ENCODE data around the gene EFL1.
A peak's percentile ranks its signal among the peaks of the same experiment; 100 is the strongest.
"Not testable (repeated sequence)": the region's sequence is repeated elsewhere in the genome, so short reads cannot be mapped to it uniquely, and the experiment has no call there.

EFL1 gene

DNA sequence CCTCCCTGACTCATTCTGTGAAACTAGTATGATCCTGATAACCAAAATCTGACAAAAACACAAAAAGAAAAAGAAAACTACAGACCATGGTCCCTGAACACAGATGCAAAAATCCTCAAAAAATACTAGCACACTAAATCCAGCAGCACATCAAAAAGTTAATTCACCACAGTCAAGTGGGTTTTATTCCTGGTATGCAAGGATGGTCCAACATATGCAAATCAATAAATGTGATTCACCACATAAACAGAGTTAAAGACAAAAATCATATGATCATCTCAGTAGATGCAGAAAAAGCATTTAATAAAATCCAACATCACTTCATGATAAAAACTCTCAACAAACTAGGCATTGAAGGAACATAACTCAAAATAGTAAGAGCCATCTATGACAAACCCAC lies 12.9 kb upstream of the EFL1 start:
- DNase-seq = no peak

DNA sequence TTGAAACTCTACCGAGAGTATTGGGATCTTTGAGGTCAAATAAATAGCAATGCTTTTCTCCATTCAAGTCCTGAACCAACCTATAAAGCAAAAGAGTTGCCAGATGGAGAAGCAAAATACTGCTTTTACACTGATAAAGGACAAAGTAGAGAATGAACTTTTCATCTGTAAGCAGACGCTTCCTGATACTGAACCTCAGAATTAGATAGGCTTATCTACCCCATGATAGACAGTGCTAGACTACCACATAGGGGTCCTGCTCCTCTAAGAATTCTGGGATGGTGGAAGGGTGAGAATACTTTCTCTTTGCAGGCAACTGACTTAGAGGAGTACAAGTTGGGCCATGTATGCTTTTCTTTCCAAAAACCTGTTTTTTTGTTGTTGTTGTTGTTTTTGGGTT lies 9.6 kb upstream of the EFL1 start:
- DNase-seq = no peak

DNA sequence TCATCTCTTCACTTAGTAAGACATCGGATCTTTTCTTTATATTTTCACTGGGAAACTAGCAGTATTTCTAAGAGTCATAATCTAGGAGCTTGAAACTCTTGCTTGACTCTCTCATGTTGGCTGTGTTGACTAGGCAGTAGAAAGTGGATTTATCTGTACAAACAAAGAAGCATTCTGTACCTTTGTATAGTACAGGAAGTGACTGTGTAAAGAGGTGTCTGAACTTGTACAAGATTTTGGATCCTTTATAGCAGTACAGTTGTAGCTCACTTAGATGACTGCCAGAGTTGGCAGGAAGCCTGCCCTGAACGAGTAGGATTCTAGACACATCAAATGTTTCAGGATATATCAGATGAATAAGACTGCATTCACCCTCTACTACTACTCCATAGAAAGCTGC lies 5.9 kb upstream of the EFL1 start:
- DNase-seq = not testable (repeated sequence)

DNA sequence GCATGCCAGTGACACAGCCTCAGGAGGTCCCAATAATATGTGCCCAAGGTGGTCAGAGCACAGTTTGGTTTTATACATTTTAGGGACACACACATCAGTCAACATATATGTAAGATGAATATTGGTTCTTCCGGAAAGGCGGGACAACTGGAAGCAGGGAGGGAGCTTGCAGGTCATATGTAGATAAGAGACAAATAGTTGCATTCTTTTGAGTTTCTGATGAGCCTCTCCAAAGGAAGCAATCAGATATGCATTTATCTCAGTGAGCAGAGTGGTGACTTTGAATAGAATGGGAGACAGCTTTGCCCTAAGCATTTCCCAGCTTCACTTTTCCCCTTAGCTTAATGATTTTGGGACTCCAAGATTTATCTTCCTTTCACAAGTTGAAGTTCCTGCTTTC lies 4.6 kb upstream of the EFL1 start:
- not testable (repeated sequence) for DNase-seq

DNA sequence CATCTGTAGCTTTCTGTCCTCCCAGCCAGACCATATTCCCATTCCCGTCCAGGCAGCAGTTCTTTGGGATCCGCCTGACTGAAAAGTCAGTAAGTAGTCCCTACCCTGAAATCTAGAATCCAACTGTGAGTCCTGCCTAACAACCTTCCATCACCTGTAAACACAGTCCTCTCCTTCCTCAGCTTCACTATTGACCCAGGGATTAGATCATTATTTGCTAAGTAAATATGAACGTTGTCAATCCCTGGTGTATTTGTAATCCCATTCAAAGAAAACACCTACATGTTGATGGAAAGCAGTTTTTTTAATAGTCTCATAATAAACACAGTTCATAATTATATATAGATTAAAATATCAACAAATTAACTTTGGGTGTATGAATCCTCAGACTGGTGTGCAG lies 816 bp upstream of the EFL1 start:
- DNase-seq = no peak

DNA sequence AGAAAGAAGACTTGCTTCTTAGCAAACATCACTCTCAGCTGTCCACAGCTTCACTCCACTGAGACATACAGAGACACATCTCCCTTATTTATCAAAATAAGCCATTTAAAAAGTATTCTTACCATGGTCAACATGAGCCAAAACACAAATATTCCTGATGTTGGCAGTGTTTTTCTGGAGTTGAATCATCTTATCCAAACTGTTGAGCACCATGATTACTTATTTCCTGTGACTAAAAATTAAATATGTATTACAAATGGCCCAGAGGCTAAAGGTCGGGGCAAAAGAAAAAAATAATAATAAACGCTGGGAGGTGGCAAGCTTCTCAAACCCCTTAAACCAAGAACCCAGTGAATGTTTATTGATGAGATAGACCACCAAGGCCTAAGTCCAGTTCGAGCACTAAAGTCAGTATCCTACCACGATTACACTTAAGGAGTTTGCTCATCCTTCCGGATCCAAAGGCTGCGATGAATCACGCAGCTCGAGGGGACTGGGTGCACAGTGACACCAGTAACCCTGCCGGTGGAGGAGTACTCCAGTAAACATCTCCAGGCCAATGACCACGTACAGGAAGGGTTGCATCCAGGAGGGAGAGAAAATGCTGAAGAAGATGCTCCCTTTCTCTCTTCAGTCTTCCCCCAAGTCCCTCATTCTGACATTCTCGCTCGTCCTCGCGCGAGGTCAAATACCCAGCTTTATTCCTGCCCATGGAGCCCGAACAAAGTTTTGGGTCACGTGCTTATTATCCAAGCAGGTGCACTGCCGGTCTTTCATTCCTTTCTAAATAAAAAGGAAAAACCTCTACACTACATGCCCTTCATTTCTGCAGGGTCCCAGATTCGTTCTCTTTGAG lies 740 bp downstream of the EFL1 start:
- peak; percentile 12 for DNase-seq

DNA sequence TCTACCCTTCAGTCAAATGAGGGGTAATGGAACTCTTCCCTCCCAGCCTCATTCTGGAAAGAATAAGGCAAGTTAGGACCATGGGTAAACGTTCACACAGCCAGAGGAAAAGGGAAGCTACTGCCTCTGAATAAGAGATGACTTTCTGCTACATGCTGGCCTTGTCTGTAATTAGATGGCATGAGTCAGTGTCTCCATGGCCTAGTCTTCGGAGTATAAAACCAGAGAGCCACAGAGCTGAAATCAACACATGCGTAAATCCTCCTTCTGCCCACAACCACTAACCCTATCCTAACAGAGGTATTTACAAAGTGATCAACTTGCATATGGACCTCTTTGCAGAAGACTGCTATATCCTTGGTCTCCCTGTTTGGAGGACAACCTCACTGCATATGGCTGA lies 14.3 kb downstream of the EFL1 start:
- not testable (repeated sequence) for DNase-seq

DNA sequence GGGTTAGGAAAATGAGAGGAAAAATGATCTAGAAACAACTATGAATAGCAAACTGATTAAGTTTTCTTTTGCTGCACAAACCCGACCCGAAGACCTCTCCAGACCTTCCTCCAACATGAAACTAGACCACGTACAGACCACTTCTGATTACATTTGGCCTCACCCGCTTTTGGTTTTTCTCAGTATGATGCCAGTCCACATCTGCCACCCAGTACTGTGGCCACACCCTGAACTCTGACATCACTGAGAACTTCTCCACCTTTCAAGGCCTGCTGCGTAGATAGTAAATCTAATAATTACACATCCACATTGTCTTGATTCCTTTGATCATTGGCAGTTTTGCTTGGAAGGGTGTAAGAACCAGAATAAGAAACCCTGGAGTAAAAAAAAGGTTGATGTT lies 16.6 kb downstream of the EFL1 start:
- not testable (repeated sequence) for DNase-seq

DNA sequence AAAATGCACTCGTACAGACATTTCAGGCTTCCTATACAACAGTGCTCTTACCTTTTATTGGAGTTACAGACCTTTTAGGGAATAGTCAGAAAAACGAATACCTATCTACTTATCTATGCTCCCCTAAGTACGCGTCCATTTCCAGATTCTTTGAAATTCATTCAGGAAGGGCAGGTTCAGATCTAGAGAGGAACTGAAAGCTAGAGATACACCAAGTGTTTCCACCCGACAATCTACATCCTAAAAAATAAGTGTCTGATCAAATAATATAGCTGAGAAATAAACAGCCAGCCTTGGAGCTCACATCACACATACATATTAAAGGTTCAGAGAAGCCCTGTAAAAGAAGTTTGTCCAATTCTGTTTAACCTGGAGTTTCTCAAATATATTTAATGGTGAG lies 18.9 kb downstream of the EFL1 start:
- DNase-seq = not testable (repeated sequence)

DNA sequence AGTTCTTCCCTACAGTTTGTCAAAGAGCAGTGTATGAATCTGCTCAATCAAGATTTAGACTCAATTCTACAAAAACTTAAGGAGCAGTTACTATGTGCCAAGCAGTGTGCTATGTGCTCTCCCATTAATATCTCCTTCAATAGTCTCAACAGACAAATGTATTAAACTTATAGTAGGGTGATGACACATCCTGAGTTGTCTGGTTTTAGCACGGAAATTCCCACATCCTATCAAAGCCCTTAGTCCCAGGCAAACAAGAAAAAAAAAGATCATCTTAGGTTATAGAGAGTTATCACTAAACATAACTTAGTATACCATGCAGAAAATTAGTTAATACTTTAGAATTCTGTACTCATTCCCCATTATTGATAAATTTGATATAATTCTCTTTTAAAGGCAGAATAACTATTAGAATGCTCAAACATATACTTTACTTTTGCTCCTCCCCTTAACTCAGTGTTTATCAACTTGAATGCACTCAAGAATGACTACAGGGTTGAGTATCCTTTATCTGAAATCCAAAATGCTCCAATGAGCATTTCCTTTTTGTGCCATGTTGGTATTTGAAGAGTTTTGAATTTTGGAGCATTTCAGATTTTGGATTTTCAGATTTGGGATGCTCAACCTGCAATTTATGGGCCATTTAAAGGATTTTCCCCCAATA lies 20.6 kb downstream of the EFL1 start:
- DNase-seq = not testable (repeated sequence)

DNA sequence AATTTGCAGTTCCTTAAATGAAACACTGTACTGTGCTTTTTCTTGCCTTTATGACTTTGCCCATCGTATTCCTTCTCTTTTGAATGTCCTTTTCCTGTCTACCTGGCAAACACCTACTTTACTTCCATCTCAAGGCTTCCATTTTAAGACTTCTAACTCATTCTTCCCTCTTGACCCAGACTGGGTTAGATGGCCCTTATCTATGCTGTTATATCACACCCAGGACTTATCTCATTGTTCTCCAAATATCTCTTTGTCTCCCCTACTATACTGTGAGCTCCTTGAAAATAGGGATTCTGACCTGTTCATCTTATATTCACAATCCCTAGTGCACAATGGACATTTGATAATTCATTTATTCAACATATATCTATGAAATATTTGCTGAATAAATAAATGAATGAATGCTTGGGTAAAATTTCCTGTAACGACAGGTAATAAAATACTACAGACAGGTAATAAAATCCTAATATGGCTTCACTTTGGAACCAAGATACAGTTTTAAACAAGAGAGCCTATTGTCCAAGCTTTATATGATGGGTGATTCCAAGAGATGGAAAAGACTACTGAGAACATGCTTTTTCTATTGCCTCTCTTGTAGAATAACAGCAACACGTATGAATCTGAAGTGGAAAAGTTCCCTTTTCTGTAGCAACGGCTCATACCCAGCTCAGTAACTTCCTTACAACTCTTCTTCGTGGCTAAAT lies 22.7 kb downstream of the EFL1 start:
- DNase-seq = no peak

DNA sequence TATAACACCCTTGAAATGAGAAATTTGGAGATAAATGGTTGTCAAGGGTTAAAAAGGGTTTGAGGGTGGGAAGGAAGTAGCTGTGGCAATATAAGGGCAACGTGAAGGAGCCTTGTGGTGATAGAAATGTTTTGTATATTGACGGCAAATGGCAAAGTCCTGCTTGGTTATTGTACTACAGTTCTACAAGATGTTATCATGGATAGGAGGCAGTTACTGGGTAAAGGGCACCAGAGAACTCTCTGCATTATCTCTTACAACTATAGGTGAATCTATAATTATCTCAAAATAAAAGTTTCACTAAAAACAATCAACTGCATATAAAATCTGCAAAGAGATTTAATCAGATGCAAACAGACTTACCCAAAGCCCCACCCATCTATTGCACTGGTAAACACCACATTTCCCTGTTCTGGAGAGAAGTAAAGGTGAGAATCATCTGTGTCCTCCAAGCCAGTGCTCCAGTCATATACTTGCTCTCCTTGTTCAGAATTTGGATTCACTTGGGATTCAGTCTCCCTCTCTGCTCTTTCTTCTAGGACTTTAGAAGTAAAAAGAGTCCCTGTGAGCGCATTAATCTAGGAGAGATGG lies 24.5 kb downstream of the EFL1 start:
- DNase-seq = not testable (repeated sequence)

DNA sequence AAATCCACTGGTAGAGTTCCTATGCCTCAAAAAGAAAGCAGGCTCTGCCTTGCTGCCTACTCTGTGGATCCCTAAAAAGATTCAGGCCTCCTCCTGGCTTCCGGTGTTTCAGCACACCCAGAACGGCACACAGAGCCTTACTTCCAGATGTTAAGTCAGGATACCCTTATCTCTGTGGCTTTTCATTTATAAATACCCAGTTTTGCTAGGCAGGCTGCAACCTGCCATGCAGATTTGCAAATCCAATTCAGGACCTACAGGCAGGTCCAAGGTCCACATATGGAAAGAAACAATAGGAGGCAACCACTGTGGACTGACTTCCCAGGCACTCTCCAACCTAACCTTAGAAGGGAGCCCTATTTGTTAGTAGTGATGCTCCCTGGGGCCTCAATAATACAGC lies 30.7 kb downstream of the EFL1 start:
- no peak for DNase-seq

DNA sequence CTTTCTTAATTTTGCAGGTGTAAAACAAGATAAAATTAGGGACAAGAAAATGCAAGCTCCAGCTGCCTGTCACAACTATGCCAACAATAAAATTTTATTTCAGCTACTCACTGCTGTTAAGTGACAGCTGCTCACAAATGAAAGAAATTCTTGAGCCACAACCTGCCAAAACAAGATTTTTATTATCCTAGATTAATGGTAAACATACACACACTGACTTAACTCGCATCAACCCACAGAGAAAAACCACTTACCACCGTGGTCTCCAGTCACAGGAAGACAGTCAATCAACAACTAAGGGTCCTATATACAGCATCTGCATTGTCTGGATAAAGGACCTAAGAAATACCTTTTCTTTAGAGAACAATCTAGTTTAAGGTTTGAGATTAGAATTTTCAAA lies 31.3 kb downstream of the EFL1 start:
- no peak for DNase-seq

DNA sequence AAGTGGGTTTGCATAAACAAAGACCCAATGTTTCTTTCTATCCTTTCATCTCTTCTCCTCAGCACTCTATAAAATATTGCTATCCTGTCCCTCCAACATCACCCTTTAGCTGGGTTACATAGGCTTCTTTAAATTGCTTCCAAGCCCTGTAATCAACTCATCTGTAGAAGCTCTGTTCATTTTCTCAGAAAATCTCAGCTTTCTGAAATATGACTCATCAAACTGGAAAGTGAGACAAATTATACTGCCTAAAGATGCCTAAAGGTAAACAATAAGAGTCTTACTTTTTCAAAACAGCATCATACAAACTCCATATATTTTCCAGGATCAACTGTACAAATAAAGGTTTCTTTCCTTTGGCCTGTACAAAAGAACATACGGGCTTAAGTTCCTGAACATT lies 33.8 kb downstream of the EFL1 start:
- no peak for DNase-seq

DNA sequence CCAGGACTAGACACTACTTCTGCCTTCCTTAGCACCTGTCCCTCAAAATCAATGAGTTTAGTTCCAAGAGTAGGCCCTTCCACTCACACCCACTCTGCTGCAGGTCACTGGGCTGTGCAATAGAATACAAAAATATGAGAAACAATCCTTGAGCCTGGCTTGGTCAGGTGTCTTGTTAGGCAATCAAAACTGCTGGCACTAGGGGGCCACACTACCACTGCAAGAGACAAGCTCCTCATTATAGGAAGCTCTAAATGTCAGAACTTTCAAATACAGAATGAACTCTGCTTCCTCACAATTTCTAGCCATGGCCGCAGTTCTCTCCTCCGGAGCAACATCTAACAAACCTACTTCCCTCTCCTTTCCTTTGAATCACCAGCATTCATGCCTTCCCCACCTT lies 41.0 kb downstream of the EFL1 start:
- peak; percentile 7 for DNase-seq

DNA sequence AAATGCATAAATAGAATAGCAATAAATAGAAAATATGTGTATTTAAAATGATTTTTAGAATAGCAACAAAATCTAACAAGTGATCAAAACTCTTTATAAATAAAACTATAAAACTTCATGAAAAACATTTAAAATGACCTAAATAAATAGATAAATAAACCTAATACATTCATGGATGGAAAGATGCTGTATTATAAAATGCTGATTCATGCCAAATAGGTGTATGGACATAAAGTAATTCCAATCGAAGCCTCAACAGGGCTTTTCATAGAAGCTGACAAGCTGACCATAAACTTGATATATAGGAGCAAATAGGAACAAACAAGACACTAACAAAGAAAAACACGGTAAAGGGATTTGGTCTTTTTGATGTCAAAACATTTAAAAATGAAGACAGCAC lies 46.4 kb downstream of the EFL1 start:
- not testable (repeated sequence) for DNase-seq

DNA sequence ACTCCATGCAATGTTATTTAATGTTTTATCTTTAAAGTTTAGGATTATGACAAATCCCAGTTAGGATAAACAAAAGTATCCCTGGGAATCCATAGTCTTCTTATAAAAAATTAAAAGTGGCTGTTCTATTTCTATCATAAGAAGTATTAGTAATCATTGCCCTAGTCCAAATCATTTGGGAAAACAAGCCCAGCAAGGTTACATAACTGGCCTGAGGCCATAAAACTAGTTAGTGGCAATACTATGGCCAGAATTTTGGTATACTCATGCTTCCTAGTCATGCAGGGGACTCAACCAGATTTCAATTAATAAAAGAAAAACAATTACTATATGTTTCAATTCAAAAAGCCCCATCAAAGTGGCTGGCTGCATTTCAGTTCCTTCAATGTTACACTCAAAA lies 50.3 kb downstream of the EFL1 start:
- not testable (repeated sequence) for DNase-seq

DNA sequence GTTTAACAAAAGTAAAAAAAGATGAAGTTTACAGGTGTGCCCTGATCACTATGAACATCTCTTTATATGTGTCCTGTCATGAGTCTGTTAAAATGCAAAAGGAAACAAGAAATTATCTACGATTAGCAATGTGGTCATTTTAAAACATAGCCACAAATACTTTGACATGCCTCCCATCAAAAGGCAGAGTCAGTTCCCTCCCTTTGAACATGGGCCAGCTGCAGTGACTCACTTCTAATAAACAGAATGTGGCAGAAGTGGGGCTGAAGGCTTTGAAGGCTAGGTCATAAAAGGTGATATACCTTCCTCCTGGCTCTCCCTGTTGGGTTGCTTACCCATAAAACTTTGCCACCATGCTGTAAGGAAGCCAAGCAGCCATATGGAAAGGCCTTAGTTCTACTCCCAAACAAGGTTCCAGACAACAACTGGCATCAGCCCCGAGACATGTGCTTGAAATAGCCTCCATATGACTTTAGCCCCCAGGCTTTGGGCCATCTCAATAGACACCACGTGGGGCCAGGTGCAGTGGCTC lies 52.4 kb downstream of the EFL1 start:
- not testable (repeated sequence) for DNase-seq

DNA sequence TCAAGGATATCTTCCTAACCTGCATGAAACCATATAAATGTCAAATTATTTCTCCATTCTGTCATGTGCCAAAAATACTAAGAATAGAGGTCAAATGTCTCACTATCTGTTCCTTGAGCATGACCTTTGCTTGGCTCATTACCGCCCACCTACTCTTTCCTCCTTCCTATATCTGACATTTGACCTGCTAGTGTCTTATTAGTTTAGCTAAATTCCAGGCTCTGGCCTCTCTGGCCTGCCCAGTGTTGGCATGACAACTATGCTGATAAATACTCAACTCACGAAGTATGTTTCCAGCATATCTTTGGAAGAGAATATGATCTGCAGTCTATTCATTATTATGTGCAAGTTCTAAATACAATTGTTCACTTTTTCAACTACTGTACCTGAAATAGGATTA lies 58.0 kb downstream of the EFL1 start:
- DNase-seq = not testable (repeated sequence)

DNA sequence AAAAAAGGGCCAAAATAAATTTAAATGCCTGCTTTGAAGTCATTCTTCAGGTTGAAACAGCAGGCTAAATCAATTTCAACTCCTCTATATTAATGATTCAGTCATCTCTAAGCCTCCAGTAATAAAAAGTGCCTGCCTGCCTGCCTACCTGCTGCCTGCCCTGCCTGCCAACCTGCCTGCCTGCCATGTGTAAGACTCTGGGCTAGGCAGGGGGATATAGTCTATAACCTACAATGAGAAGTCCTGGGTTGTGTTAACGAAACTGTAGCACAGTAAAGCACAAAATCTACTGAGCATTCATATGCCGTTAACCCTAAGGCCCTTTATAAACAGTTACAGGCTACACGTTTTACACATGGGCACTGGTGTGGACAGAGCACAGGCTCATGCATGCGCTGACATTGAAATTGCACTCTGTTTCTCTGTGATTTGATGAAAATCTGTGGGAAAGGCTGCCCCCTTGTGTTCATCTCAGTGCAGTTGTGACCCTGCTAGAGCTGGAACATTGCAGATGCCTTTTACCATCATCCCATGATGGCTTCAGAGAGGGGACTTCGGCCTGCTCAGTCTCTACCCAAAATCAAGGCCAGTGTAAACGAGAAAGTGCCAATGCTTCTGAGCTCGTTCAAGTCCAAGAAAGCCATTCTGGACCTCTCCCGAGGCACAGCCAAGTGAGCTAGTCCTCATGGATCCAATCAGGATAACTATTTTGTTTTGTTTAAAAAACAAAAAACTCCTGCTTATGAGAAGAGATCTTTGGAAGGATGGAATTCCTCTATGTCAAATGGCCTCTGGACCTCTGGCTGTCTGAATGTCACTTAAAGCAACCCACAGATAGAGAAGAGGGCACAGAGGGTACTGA lies 64.6 kb downstream of the EFL1 start:
- DNase-seq = peak; percentile 58

DNA sequence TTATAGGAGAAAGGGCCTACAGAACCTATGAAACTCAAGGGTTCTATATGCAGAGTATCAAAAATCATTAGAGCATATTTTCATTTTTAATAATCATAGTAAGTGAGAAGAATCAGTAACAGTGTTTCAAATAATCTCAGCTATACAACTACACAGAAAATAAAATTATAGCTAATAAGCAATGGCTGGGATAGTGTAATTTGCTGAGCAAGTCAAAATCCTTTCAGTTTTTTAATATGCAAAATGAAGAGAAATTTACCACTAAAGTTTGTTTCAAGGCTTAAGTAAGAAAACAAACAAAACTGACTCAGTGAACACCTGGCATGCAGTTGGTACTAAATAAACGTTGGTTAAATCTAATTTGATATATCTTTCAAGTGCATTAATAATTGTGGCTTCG lies 66.2 kb downstream of the EFL1 start:
- DNase-seq = no peak
